Stimulated activated effector memory CD8-positive, alpha-beta T cell treated with anti-CD3 and anti-CD28 coated beads, Interleukin-12 subunit alpha, Interleukin-12 subunit beta, amount 100 ng/mL, for 72 hours (primary cell): ENCODE data around the gene NUDT9.
"Not testable (repeated sequence)": the region's sequence is repeated elsewhere in the genome, so short reads cannot be mapped to it uniquely, and the experiment has no call there.

Source experiments
- ATAC-seq: fragments of 150-1000 bp; cut with Tn5 transposase; 2 replicates; pipeline ENCODE4 v1.10.0; 2021
- DNase-seq, 2 donors: peaks; one replicate each; pipeline ENCODE4 v3.0.0; 2021 to 2022; ENCODE audit warnings: low spot score in 2 of 2
- H3K27ac Mint-ChIP-seq: one replicate; pipeline ENCODE4 v1.8.0; 2022; ENCODE audit warnings: mild to moderate bottlenecking, mixed read lengths
- H3K36me3 Mint-ChIP-seq: one replicate; pipeline ENCODE4 v1.8.0; 2022; ENCODE audit warnings: mild to moderate bottlenecking, mixed read lengths
- H3K4me1 Mint-ChIP-seq: one replicate; pipeline ENCODE4 v1.8.0; 2022; ENCODE audit warnings: mixed read lengths
- H3K4me3 Mint-ChIP-seq: one replicate; pipeline ENCODE4 v1.8.0; 2022; ENCODE audit warnings: mild to moderate bottlenecking, mixed read lengths
- H3K9me3 Mint-ChIP-seq: one replicate; pipeline ENCODE4 v1.8.0; 2022; ENCODE audit warnings: mixed read lengths

Gene NUDT9

DNA sequence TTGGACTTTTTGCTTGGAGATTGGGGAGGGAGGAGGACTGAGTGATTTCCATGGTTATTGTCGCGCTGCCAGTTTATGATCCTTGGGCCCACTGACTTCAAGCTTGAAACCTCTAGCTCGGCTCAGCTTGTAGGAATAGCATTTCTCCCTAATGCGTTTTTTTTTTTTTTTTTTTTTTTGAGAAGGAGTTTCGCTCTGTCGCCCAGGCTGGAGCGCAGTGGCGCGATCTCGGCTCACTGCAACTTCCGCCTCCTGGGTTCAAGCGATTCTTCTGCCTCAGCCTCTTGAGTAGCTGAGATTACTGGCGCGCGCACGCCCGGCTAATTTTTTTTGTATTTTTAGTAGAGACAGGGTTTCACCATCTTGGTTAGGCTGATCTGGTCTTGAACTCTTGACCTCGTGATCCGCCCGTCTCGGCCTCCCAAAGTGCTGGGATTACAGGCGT lies 1.7 kb downstream of the NUDT9 start:
- not testable (repeated sequence) for ATAC-seq, DNase-seq, H3K36me3 Mint-ChIP-seq, H3K27ac Mint-ChIP-seq, H3K9me3 Mint-ChIP-seq
- peak overlapping the region; percentile 98 for H3K4me3 Mint-ChIP-seq
- H3K4me1 Mint-ChIP-seq, result peaks cover 17% of the 10 kb centered on the region

DNA sequence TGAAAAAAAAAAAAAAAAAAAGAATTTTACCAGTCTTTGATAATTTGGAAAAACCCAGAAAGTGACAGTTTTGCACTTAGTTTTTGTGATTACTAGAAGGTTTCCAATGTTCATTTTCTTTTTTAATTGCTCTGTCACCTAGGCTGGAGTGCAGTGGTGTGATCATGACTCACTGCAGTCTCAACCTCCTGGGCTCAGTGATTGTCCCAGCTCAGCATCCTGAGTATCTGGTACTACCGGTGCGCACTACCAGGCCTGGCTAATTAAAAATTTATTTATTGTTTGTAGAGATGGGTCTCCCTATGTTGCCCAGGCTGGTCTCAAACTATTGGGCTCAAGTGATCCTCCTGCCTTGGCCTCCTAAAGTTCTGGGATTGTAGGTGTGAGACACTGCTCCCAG lies 3.3 kb downstream of the NUDT9 start:
- H3K9me3 Mint-ChIP-seq, result no peaks in the 10 kb centered on the region
- H3K4me3 Mint-ChIP-seq, result no peak overlapping the region
- peaks cover 9% of the 10 kb centered on the region for H3K36me3 Mint-ChIP-seq
- no peak overlapping the region for H3K27ac Mint-ChIP-seq
- ATAC-seq (no peak), DNase-seq (no peak)
- peaks cover 30% of the 10 kb centered on the region for H3K4me1 Mint-ChIP-seq

DNA sequence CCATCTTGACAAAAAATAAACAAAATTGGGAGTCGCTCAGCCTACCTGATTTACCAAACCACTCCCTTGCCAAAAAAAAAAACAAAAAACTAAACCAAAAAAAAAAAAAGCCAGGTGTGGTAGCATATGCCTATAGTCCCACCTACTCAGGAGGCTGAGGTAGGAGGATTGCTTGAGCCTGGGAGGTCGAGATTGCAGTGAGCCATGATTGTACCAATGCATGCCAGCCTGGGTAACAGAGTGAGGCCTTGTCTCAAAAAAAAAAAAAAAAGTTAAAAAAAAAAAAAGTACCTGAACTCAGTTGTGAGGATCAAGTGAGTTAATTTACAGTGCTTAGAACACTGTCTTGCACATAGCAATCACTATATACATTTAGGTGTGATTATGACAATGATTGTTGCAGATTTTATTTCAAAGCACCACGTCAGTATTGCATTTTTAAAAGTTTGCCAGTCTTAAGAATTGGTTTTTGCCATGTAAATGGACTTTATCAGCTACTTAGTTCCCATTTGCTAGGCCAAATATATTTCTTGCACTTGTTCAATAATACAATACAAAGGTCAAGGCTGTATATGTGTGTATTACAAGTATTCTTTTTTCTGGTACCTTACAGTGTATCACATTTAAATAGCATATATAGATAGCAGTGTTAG lies 4.6 kb downstream of the NUDT9 start:
- no peak for ATAC-seq
- peaks cover 9% of the 10 kb centered on the region for H3K36me3 Mint-ChIP-seq
- H3K9me3 Mint-ChIP-seq, result no peaks in the 10 kb centered on the region
- H3K4me1 Mint-ChIP-seq, result peaks cover 33% of the 10 kb centered on the region
- H3K27ac Mint-ChIP-seq, result no peak overlapping the region
- no peak for DNase-seq
- no peak overlapping the region for H3K4me3 Mint-ChIP-seq

DNA sequence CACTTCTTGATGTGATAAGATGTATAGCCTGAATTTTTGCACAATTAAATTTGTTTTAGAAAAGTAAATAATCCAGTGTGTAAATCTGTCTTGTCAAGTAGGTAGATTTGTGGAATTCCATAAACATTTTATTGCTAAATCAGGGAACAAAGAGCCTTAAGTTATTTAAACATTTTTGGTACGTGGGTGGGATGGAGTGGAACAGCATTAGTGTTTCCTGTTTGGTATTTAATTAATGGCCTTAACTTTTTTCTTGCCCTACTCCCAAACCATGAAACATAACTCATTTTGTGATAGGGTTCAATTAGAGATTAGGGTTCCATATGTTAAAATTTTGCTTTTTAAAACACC lies 5.1 kb downstream of the NUDT9 start:
- H3K4me1 Mint-ChIP-seq, result peaks cover 28% of the 10 kb centered on the region
- no peaks in the 10 kb centered on the region for H3K9me3 Mint-ChIP-seq
- DNase-seq (no peak), ATAC-seq (no peak)
- peaks cover 4% of the 10 kb centered on the region for H3K36me3 Mint-ChIP-seq
- no peak overlapping the region for H3K27ac Mint-ChIP-seq
- H3K4me3 Mint-ChIP-seq, result no peak overlapping the region

DNA sequence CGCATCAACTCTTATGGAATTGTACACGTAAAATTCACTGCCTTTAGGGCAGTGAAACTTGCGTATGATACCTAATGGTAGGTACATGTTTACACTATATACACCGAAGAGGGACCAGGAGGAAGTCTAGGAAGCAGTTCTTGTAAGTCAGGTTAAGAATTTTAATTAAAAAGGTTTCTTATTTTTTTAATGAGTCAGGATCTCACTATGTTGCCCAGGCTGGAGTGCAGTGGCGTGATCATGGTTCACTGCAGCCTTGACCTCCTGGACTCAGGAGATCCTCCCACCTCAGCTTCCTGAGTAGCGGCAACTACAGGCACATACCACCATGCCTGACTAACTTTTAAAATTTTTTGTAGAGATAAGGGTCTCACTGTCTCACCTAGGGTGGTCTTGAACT lies 6.6 kb downstream of the NUDT9 start:
- Mint-ChIP-seq H3K27ac (no peak overlapping the region), H3K36me3 (no peaks in the 10 kb centered on the region), H3K4me1 (peaks cover 20% of the 10 kb centered on the region), H3K9me3 (no peaks in the 10 kb centered on the region), H3K4me3 (no peak overlapping the region)
- DNase-seq (no peak), ATAC-seq (no peak)

DNA sequence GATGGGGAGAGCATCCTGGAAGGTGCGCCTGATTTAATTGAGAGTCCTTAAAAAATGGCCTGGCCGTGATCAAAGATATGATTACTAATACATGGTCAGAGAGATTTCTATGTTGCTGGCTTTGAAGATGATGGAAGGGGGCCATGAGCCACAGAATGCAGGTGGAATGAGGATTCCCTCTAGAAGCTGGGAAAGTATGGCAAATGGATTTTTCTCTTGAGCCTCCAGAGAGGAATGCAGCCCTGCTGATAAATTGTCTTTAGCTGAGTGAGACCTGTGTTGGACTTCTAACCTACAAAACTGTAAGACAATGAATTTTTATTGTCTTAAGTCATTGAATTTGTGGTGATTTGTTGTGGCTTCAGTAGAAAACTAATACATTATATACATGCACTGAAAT lies 7.7 kb downstream of the NUDT9 start:
- no peak for ATAC-seq
- Mint-ChIP-seq H3K36me3 (no peaks in the 10 kb centered on the region), H3K4me1 (peaks cover 19% of the 10 kb centered on the region), H3K27ac (no peak overlapping the region), H3K4me3 (no peak overlapping the region), H3K9me3 (no peaks in the 10 kb centered on the region)
- no peak for DNase-seq

DNA sequence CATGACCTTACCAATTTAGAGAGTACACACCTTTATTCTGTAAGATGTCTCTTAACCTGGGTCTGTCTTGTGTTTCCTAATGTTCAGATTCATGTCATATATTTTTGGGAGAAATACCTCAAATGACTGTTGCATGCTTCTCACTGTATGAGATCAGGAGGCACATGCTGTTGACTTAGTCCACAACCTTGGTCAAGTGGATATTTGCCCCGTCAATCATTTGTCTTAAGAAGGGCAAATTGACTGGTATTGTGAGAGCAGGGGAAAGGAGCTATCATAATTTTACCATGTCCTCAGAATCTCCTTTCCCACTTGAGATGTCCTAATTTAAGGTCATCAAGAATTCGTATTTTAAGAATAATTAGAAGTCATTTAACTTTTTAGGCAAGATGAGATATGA lies 11.0 kb downstream of the NUDT9 start:
- no peak for ATAC-seq
- Mint-ChIP-seq H3K4me3 (no peak overlapping the region), H3K36me3 (peaks cover 32% of the 10 kb centered on the region), H3K4me1 (peaks cover 19% of the 10 kb centered on the region), H3K9me3 (no peaks in the 10 kb centered on the region), H3K27ac (no peak overlapping the region)
- DNase-seq, result no peak

DNA sequence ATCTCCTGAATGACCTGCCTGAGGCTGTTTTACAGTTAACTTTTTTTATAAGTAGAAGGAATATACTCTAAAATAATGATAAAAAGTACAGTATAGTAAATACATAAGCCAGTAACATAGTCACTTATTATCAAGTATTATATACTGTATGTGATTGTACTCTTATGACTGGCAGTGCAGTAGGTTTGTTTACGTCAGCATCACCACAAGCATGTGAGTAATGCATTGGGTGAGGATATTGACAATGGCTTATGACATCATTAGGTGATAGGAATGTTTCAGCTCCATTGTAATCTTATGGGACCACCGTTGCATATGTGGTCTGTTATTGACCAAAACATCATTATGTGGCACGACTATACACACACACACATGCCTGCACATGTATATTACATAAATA lies 20.5 kb downstream of the NUDT9 start:
- Mint-ChIP-seq H3K4me1 (no peaks in the 10 kb centered on the region), H3K36me3 (peaks cover 68% of the 10 kb centered on the region), H3K4me3 (no peak overlapping the region), H3K9me3 (no peaks in the 10 kb centered on the region), H3K27ac (no peak overlapping the region)
- DNase-seq (no peak), ATAC-seq (peak; percentile 63)

DNA sequence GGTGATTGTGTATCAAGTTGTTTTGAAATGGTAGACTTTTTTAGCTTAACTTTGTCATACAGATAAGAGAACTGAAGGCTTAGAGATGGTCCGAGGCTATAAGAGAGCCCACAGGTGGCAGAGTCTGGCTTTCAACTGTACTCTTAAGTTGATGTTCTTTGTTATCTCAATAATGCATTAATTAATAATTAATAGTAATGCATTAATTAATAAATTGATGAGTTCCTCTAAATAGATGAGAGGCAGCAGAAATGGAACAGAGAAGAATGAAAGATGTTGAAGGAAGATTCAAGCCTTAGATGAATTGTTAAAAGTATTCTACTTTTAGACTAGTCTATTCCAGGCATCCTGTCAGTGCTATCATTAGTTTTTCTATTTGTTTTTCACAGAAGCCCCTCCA lies 22.4 kb downstream of the NUDT9 start:
- H3K27ac Mint-ChIP-seq, result no peak overlapping the region
- DNase-seq (no peak), ATAC-seq (no peak)
- no peaks in the 10 kb centered on the region for H3K9me3 Mint-ChIP-seq
- no peak overlapping the region for H3K4me3 Mint-ChIP-seq
- H3K4me1 Mint-ChIP-seq, result no peaks in the 10 kb centered on the region
- peaks cover 50% of the 10 kb centered on the region for H3K36me3 Mint-ChIP-seq

DNA sequence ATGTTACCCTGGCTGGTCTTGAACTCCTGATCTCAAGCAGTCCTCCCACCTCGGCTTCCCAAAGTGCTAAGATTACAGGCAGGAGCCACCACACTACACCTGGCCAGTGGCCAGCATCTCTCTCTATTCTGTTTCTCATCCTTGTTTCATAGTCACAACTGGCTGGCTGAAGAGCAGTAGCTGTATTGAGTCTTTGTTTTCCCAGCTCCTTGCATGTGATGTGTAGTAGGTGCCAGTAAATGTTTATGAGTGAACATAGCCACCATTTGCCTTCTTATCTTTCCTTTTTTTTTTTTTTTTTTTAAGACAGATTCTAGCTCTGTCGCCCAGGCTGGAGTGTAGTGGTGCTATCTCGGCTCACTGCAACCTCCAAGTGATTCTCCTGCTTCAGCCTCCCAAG lies 23.6 kb downstream of the NUDT9 start:
- Mint-ChIP-seq H3K4me3 (no peak overlapping the region), H3K27ac (no peak overlapping the region), H3K36me3 (peaks cover 54% of the 10 kb centered on the region), H3K9me3 (no peaks in the 10 kb centered on the region), H3K4me1 (no peaks in the 10 kb centered on the region)
- ATAC-seq (no peak), DNase-seq (no peak)

DNA sequence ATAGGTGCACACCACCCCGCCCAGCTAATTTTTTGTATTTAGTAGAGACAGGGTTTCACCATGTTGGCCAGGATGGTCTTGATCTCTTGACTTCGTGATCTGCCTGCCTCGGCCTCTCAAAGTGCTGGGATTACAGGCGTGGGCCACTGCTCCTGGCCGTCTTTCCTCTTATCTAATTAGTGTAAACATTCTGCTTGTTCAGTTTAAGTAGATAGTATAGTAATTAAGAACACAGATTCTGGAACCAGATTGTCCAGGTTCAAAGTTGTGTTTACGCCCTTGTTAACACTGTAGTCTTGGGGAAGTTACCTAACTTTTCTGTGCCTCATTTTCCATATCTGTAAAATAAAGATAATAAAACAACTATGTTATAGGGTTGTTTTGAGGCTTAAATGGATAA lies 24.0 kb downstream of the NUDT9 start:
- H3K27ac Mint-ChIP-seq, H3K9me3 Mint-ChIP-seq, ATAC-seq, H3K4me1 Mint-ChIP-seq, H3K4me3 Mint-ChIP-seq, DNase-seq: not testable (repeated sequence)
- peaks cover 54% of the 10 kb centered on the region for H3K36me3 Mint-ChIP-seq

DNA sequence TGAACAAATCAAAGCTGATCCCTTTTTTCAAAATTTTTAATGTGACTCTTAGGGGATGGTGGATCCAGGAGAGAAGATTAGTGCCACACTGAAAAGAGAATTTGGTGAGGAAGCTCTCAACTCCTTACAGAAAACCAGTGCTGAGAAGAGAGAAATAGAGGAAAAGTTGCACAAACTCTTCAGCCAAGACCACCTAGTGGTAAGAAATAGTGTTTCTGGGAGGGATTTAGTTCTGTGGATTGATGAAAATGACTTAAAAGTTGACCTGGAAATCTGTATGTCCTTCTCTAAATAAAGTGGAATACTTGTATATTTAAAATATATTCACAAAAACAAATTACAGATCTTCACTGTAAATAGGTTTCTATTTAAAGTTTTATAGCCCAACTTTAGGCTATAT lies 29.2 kb downstream of the NUDT9 start:
- Mint-ChIP-seq H3K4me1 (no peaks in the 10 kb centered on the region), H3K27ac (no peak overlapping the region), H3K9me3 (no peaks in the 10 kb centered on the region), H3K4me3 (no peak overlapping the region), H3K36me3 (peaks cover 67% of the 10 kb centered on the region)
- no peak for DNase-seq
- ATAC-seq, result no peak

DNA sequence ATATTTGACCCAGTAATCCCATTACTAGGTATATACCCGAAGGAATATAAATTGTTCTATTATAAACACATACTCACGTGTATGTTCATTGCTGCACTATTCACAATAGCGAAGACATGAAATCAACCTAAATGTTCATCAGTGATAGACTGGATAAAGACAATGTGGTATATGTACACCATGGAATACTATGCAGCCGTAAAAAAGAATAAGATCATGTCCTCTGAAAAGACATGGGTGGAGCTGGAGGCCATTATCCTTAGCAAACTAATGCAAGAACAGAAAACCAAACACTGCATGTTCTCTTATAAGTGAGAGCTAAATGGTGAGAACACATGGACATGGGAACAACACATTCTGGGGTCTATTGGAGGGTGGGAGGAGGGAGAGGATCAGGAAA lies 36.5 kb downstream of the NUDT9 start:
- DNase-seq, result no peak
- Mint-ChIP-seq H3K27ac (no peak overlapping the region), H3K4me3 (no peak overlapping the region), H3K9me3 (no peaks in the 10 kb centered on the region), H3K36me3 (peaks cover 34% of the 10 kb centered on the region), H3K4me1 (no peaks in the 10 kb centered on the region)
- ATAC-seq, result no peak

DNA sequence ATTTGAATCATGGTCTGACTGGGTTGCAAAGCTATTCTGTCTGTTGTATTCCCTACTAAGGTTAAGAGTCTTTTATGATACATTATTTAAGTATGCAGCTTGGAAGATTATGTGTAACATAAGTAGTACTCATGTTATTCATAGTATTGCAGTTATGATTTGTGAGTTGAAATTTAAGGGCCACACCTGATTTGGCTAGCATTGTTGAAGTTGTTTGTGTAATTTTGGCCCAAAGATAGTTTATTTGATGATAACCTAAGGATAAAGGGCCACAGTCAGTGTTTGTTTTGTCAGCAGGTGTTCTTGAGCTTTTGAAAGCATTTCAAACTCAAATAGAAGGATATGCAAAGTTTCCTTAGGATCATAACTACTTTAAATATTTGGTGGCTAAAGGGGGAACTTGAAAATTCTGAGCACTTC lies 38.9 kb downstream of the NUDT9 start:
- H3K4me1 Mint-ChIP-seq, result no peaks in the 10 kb centered on the region
- H3K36me3 Mint-ChIP-seq, result peaks cover 14% of the 10 kb centered on the region
- DNase-seq, result no peak
- no peak overlapping the region for H3K27ac Mint-ChIP-seq
- H3K9me3 Mint-ChIP-seq, result no peaks in the 10 kb centered on the region
- ATAC-seq, result no peak
- H3K4me3 Mint-ChIP-seq, result no peak overlapping the region

DNA sequence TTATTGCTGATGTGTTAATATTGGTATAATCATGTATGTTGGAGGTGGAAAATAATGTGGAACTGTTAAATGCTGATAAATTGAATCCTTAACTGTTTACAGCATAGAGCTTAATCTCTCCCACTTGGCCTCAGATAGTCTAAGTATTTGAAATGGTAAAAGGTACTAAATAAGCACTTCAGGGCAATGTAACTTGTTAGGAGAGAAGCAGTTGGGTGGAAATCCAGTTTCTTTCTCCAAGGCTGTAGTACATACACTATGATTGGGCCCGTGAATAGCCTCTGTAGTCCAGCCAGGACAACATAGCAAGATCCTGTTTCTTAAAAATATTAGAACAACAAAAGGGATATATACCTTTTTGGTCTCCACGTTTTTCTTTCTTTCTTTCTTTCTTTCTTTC lies 39.7 kb downstream of the NUDT9 start:
- H3K4me3 Mint-ChIP-seq, result no peak overlapping the region
- ATAC-seq, result no peak
- no peaks in the 10 kb centered on the region for H3K9me3 Mint-ChIP-seq
- H3K36me3 Mint-ChIP-seq, result peaks cover 14% of the 10 kb centered on the region
- H3K4me1 Mint-ChIP-seq, result no peaks in the 10 kb centered on the region
- no peak for DNase-seq
- no peak overlapping the region for H3K27ac Mint-ChIP-seq

DNA sequence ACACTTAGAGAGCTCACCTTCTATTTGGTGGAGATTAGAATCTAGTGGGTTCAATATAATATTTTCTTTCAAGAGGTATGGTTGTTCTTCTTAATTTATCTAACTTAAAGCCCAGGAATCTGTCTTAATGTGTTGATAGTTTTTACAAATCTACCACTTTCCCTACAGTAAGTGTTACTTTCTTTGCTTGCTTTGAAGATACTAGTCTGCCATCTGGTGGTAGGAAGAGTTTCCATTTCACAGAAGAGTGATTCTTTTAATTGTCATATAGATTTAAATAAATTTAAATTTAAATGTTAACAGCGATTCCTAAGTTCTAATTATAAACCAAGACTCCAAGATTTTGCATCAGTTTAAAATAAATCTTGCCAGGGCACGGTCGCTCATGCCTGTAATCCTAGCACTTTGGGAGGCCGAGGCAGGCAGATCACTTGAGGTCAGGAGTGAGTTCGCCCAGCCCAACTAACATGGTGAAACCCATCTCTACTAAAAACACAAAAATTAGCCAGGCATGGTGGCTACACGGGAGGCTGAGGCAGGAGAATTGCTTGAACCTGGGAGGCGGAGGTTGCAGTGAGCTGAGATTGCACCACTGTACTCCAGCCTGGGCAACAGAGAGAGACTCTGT lies 43.5 kb downstream of the NUDT9 start:
- no peak for ATAC-seq
- no peaks in the 10 kb centered on the region for H3K9me3 Mint-ChIP-seq
- H3K36me3 Mint-ChIP-seq, result no peaks in the 10 kb centered on the region
- H3K4me3 Mint-ChIP-seq, result no peak overlapping the region
- H3K4me1 Mint-ChIP-seq, result no peaks in the 10 kb centered on the region
- no peak overlapping the region for H3K27ac Mint-ChIP-seq
- DNase-seq, result no peak
